ENCODE results near the gene PYROXD2. TPM values are rescaled to one million over a fixed set of nuclear protein-coding genes. Genes with fewer than 3 reads are reported as not detected.

PYROXD2 gene
- total RNA-seq, 1 donor: 6.5 TPM

DNA sequence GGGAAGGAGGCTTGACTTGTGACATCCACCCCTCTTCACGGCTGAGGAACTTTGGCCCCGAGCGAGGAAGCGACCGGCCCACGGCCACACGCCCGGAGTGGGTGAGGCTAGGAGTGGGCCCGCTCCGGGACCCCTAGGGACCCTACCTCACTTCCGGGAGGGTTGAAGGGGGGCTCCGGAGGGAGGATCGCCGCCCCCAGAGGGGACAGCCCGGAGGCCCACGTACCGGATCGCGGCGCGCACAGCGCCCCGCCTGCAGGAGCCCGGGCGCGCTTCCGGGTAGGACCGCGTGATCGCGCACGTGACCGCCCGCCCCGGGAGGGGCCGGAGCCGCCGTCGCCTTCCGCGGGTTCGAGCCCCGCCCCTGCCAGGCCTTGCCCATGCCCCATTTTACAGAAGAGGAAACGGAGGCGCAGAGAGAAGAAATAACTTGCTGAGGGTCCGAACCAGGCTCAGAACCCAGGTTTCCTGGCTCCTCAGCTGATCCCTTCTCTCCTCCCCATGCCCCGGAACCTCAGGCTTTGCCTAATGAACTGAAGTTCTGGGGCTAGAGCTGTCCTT is 31.8 kb upstream of the PYROXD2 start, which contains the start of gene HPS1:
TSS of gene HPS1 (minus strand) at position 275 of the 561 bp plus-strand sequence. CDS start 3,695 bp downstream, outside the sequence.
- peak; percentile 68 for DNase-seq (ENCODE audit: low read depth)
- H3K4me3 ChIP-seq (ENCODE audit: low read depth, low read length): peak within 1 kb of the TSS; percentile 83
- TF ChIP-seq, protein P1, sequence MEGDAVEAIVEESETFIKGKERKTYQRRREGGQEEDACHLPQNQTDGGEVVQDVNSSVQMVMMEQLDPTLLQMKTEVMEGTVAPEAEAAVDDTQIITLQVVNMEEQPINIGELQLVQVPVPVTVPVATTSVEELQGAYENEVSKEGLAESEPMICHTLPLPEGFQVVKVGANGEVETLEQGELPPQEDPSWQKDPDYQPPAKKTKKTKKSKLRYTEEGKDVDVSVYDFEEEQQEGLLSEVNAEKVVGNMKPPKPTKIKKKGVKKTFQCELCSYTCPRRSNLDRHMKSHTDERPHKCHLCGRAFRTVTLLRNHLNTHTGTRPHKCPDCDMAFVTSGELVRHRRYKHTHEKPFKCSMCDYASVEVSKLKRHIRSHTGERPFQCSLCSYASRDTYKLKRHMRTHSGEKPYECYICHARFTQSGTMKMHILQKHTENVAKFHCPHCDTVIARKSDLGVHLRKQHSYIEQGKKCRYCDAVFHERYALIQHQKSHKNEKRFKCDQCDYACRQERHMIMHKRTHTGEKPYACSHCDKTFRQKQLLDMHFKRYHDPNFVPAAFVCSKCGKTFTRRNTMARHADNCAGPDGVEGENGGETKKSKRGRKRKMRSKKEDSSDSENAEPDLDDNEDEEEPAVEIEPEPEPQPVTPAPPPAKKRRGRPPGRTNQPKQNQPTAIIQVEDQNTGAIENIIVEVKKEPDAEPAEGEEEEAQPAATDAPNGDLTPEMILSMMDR (IDR thresholded peaks at IDR 0.05; ENCODE audit: insufficient read depth, low read length): no peak

DNA sequence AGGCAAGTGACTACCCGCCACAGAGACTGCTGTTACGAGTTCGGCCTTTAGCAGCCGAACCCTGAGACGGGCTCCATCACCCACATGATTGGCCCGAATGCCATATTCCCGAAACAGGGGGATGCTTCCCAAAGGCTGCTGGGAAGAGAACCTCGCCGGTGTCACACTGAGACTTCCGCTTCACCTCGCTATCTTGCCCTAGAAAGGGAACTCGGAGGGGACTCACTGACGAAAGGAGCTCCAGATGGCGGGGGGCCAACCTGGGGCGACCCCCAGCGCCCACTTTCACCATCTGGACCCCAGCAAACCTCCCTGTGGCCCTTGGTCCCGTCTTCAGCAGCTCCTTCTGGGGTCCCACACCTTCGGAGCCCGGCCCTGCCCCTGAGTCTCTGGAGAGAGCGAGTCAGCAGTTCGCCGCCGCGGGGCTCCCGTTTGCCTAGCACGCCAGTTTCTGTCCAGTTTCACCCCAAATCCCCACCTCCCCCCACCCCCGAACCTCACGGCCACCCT is 31.2 kb upstream of the PYROXD2 start:
- DNase-seq (ENCODE audit: low read depth): peak; percentile 41
- TF ChIP-seq, protein P1 (IDR thresholded peaks at IDR 0.05; ENCODE audit: insufficient read depth, low read length): no peak

DNA sequence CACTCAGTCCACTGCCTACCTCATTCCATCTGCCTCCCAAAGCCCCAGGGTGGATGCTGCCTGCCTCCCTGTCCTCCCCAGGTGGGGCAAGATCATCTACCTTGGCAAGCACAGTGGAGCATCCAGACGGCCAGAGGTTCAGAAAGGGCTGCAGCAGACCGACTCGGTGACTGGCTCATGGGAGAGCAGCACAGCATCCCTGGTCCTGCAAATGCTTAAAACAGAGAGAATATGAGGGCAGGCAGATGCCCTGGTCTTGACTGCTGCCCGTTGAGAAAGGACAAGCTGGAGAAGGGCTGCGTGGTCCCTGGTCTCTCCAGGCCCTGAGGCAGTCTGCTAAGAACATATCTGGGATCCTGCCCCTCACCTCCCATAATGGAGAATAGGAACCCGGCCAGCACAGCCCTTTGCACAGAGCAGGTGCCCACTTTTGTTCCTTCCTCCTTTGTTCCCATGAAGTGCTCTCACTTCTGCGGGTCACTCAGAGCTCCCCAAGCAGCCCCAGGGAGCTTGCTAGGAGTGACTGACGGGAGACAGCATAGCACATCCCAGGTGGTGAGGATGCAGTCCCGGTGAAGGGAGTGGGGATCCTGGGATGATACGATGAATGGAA is 30.3 kb upstream of the PYROXD2 start:
- H3K4me3 ChIP-seq (ENCODE audit: low read depth, low read length): peak overlapping the region; percentile 83
- TF ChIP-seq, protein P1 (IDR thresholded peaks at IDR 0.05; ENCODE audit: insufficient read depth, low read length): no peak
- no peak for DNase-seq (ENCODE audit: low read depth)

More for the DNA sequence above, 31.2 kb upstream of the PYROXD2 start:
- peak overlapping the region; percentile 83 for H3K4me3 ChIP-seq (ENCODE audit: low read depth, low read length)

DNA sequence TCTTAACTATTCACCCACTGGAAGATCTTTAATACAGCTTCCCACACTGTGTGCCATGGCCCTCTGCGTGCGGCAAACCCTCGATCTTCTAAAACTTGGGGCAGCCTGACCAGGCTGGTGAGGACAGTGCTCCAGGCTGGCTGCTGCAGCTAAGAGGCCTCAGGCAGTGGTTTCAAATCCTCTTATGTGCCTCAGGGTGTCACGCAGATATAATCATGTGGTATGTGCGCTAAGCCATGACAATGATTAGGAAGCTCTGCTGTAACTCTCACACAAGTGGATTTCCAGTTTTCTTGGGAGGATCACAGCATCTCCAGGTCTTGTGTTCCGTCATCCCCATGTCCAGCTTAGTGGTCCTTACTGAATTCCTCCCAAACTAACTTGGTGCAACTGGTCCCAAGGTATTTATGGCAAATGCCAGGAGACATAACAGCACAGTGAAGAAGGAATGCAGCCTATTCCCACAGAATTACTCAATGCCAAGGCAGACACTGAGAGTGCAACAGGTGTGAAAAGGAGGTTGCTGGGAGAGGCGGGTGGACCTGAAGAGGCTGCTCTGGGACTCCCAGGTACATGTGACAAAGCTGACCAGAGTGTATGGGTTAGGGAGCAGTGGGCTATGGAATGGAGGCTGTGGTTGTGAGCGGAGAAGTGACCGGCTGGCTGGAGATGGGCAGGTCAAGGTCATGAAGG is 29.5 kb upstream of the PYROXD2 start:
- no peak overlapping the region for H3K4me3 ChIP-seq (ENCODE audit: low read depth, low read length)
- no peak for DNase-seq (ENCODE audit: low read depth)
- TF ChIP-seq, protein P1 (IDR thresholded peaks at IDR 0.05; ENCODE audit: insufficient read depth, low read length): no peak

DNA sequence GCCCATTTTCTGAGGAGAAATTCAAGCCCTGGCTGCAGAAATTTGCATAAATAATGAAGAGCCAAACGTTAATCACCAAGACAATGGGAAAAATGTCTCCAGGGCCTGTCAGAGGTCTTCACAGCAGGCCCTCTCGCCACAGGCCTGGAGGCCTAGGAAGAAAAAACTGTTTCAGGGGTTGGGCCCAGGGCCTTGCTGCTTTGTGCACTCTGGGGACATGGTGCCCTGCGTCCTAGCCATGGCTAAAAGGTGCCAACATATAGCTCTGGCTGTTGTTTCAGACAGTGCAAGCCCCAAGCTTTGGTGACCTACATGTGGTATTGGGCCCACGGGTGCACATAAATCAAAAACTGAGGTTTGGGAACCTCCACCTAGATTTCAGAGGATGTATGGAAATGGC is 23.7 kb upstream of the PYROXD2 start:
- H3K4me3 ChIP-seq (ENCODE audit: low read depth, low read length): no peak overlapping the region
- DNase-seq (ENCODE audit: low read depth): no peak
- TF ChIP-seq, protein P1 (IDR thresholded peaks at IDR 0.05; ENCODE audit: insufficient read depth, low read length): no peak

DNA sequence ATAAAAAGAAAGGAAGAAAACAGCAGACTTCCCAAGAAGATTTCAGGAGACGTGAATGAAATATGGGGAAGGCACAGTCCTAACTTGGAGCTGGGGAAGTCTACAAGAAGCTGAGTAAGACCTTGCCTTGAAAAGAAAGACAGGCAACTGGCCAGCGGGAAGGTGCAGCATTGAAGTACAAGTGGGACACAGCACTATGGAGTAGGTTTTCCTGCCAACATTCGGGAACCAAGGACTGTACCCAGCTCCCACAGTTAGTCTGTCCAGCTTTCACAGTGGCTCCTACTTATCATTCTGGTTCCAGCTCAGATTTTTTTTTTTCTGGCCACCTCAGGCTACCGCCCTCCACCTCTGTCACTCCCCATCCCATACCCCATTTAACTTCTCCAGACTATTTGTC is 21.7 kb upstream of the PYROXD2 start:
- DNase-seq (ENCODE audit: low read depth): no peak
- no peak overlapping the region for H3K4me3 ChIP-seq (ENCODE audit: low read depth, low read length)
- TF ChIP-seq, protein P1 (IDR thresholded peaks at IDR 0.05; ENCODE audit: insufficient read depth, low read length): no peak
